NCI-H2171 (cell line): ENCODE measurements around the gene ACTN2.

Experiments used
- DNase-seq: peaks from one replicate; lab custom pipeline; 2025; lab: John Stamatoyannopoulos, UW

ACTN2 gene

DNA sequence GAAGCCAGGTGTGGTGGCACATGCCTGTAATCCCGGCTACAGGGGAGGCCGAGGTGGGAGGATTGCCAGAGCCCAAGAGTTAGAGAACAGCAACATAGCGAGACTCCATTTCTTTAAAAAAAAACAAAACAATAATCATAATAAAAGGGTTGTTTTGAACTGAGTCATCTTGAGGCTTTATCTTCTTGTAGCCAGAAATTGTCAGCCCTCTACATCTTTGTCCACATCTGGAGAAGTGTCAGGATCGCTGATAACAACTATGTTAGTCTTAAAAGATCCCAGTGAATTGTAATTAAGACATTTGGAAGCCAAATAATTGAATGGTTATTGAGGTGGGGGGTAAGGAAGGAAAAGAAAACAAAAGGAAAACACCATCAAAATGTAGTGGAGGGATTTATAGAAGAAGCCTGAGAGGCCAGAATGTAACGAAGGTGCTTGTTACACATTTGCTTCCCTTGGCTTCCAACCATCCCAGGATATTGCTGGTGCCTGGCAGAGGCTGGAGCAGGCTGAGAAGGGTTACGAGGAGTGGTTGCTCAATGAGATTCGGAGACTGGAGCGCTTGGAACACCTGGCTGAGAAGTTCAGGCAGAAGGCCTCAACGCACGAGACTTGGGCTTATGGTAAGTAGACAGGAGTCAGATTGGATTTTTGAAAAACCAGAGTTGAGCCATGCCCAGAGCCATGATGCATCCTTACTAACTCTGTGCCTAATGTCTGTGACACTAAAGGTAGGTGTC is 56.3 kb downstream of the ACTN2 start:
- DNase-seq = no peak

DNA sequence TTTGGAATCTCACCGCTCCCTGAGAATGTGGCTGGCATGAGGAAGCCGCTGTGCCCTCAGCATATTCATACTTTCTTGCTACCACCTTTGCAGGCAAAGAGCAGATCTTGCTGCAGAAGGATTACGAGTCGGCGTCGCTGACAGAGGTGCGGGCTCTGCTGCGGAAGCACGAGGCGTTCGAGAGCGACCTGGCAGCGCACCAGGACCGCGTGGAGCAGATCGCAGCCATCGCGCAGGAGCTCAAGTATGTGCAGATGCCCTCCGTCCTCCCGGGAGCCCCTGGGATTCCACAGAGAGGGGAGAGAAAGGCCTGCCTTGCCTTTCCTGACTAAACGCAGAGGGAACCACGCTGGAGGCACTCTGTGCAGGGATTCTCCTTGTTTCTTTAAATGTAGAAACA is 58.2 kb downstream of the ACTN2 start:
- DNase-seq = no peak

- no peak for DNase-seq
These were observed 60.5 kb downstream of the ACTN2 start for GRCh38 chr1:236746785-236747184.

GRCh38 chr1:236747311-236747985 is 61.1 kb downstream of the ACTN2 start:
- no peak for DNase-seq

DNA sequence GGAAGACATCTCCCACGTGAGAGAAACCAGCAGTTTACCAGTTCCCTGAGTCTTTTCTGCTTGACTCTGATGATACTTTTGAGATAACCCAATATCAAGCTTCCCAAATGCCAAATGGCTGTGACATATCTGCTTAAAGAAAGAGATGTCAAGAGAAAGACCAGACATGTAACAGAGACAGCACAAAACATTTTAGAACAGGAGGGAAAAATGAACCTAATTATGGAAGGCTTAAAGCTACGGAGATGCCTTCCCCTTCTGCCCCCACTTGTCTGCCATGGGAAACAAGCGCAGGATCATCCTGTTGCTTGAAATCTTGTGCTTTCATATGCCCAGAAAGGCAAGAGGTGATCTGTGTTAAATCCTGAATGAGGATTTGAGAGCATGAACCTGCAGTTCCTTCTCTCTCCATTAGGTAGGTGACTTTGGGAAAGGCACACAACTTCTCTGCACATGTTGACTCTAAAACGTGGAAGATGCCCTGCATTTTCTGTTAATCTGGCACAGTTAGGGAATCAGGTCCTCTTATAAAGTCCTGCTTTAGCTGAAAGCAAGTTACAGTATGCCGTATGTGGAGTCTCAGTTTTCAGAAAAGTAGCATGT is 62.1 kb downstream of the ACTN2 start:
- no peak for DNase-seq

- no peak for DNase-seq
These were observed 64.6 kb downstream of the ACTN2 start for GRCh38 chr1:236750928-236751327.

- DNase-seq = no peak
These were observed 65.1 kb downstream of the ACTN2 start for GRCh38 chr1:236751385-236751784.

DNA sequence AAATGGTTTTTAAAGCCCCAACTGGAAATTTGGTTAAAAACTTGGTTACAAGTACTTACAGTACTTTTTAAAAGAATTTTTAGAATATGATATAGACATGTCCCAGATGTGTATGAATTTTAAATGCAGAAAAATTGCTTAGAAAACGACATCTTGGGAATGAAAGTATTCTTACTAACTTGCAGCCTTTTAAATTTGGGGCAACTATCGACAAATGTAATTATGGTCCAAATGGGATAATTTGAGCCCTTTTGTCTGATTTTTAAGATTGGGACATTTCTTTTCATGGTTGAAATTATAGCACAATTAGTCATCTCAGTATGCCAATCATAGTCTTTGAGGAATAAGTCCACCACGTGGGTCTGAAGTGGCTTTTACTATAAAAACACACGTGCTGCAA is 65.6 kb downstream of the ACTN2 start:
- no peak for DNase-seq

GRCh38 chr1:236753516-236753915 is 67.2 kb downstream of the ACTN2 start:
- DNase-seq = peak; percentile 9

GRCh38 chr1:236753964-236754363 is 67.7 kb downstream of the ACTN2 start:
- no peak for DNase-seq

- no peak for DNase-seq
These were observed 68.4 kb downstream of the ACTN2 start for GRCh38 chr1:236754525-236755210.

- DNase-seq = no peak
These were observed 71.3 kb downstream of the ACTN2 start for GRCh38 chr1:236757640-236758039.

DNA sequence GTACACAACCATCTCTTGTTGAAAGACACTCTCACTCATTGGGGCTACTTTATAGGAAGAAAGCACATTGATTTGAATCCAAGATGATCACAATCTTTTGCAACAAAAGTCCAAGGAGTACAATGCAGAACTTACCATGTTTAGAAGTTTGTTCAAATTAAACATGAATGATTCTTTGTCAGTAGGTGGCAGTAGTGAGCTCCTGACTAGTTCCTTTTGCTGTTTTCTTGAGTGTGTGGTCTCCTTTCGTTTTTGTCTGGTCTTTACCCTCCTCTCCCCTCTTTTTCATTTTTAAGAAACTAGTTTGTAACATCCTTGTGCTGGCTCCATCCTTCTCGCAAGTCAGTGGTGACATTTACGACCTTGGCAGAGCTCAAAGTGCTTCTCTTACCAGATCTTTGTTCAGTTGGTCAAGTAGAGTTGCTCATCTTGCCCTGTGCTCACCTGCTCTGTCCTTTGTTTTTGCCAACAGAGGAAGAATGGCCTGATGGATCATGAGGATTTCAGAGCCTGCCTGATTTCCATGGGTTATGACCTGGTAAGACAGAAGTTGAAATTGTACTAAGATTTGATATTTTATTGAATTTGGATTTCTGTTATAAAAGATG is 73.1 kb downstream of the ACTN2 start:
- no peak for DNase-seq

DNA sequence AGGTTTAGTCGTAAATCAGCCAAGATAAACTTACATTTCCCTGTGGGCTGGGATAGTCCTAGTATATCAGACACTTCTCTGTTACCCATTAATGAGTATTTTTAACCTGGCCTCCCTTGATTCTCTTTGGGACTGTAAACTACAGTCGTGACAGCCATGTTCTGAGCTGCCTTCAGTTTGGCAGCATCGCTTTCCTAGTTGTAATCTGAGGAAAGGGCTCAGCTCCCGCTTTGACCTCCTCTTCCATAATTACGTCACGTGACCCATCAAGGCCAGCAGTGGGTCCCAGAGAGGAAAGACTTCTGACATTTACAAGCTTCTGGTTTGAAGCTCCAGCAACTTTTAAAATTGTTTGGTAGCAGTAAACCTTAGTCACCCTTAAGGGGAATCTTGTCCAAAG is 74.2 kb downstream of the ACTN2 start:
- no peak for DNase-seq

GRCh38 chr1:236760986-236761385 is 74.7 kb downstream of the ACTN2 start:
- DNase-seq = no peak

- DNase-seq = no peak
These were observed 75.3 kb downstream of the ACTN2 start for GRCh38 chr1:236761397-236762132.

- no peak for DNase-seq
These were observed 76.1 kb downstream of the ACTN2 start for GRCh38 chr1:236762410-236762809.

- DNase-seq = no peak
These were observed 79.5 kb downstream of the ACTN2 start for GRCh38 chr1:236765831-236766230.

DNA sequence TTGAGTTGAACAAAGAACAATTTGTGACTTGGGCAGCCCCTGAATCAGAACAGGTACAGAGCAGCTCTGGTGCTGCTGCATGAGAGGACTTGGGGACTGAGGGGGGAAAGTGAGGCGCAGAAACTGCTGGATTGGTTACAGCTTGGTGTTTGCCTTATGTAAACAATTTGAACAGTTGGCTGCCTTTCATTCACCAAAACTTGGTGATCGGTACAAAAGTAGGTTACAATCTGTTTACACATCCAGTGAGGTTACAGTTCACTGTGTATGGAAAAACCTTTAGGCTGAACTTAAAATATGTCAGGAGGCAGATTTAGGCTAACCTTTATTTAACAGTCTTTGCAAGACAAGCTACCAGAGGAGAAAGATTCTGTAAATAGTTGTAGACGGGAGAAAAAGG is 80.2 kb downstream of the ACTN2 start:
- no peak for DNase-seq

GRCh38 chr1:236767276-236767675 is 81.0 kb downstream of the ACTN2 start:
- DNase-seq = no peak

DNA sequence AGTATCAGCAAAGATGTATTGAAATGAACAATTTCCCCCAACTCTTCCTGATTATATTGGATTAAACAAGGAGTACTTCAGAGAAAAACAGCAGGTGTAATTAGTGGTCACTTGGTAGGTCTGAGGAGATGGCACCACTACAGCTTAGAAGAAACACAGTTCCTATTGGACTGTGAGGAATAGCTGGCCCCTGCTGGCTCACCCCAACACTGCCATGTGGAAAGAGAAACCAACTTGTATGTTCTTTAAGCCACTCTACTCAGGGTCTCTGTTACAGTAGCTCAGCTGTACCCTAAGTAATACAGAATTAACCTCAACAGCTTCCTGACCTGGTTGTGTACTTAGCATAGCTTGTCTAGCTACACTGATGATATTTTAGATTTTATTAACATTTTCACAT is 82.3 kb downstream of the ACTN2 start:
- DNase-seq = no peak

GRCh38 chr1:236773919-236774318 is 87.6 kb downstream of the ACTN2 start:
- DNase-seq = no peak
